HG03571 (cell line): ENCODE measurements around the gene FRMD6.
"Not testable (repeated sequence)": the region's sequence is repeated elsewhere in the genome, so short reads cannot be mapped to it uniquely, and the experiment has no call there.

Source experiments
- ATAC-seq: cut with Tn5 transposase; IDR thresholded peaks from one replicate; pipeline ENCODE4 v1.9.1; 2021; ENCODE audit not compliant: unreplicated experiment

The FRMD6 gene

DNA sequence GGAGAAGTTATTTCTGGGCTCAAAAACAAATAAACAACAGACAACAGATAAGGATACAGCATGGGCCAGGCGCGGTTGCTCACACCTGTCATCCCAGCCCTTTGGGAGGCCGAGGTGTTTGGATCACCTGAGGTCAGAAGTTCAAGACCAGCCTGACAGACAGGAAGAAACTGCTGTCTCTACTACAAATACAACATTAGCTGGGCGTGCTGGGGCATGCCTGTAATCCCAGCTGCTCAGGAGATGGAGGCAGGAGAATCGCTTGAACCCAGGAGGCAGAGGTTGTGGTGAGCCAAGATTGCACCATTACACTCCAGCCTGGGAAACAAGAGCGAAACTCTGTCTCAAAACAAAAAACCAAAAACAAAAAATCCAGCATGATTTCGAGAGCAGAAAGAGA is 117.6 kb downstream of the FRMD6 start:
- not testable (repeated sequence) for ATAC-seq

DNA sequence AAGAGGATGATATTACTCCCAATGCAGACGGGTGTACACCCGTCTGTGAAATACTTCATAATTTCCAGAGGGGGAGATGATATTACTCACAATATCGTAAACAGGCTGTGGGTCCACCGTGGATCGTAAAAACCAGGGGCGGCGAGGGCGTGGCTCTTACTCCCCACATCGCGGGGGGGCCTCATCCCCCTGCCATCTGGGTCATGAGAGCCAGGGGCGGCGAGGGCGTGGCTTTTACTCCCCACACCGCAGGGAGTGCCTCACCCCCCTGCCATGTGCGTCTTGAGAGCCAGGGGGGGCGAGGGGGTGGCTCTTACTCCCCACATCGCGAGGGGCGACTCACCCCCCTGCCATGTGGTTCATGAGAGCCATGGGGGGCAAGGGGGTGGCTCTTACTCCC is 122.5 kb downstream of the FRMD6 start:
- ATAC-seq, result no peak

- no peak for ATAC-seq
These were observed 124.6 kb downstream of the FRMD6 start for GRCh38 chr14:51776102-51776894.

- ATAC-seq, result no peak
These were observed 128.4 kb downstream of the FRMD6 start for GRCh38 chr14:51780006-51780692.
